Activated T-cell treated with anti-CD3 and anti-CD28 coated beads, Interleukin-2, amount 50 U/mL, for 72 hours (primary cell): Measurements from ENCODE around the gene HACD2. TPM values are rescaled to one million over a fixed set of nuclear protein-coding genes. Genes with fewer than 3 reads are reported as not detected.

Source experiments
- ATAC-seq, 2 donors: fragments of 150-1000 bp; cut with Tn5 transposase; replicated peaks in 1 of 2; 2 replicates each; pipeline ENCODE4 v1.10.0; 2021; ENCODE audit warnings: moderate library complexity in 2 of 2, mild to moderate bottlenecking in 1 of 2
- DNase-seq, 2 donors: peaks; one replicate each; pipeline ENCODE4 v3.0.0; 2021 to 2022; ENCODE audit warnings: mixed read lengths in 1 of 2
- H3K27ac Mint-ChIP-seq: one replicate; pipeline ENCODE4 v1.8.0; 2022; ENCODE audit warnings: mild to moderate bottlenecking, moderate library complexity, mixed read lengths
- H3K27me3 Mint-ChIP-seq: one replicate; pipeline ENCODE4 v1.8.0; 2022; ENCODE audit warnings: low read depth, mixed read lengths
- H3K36me3 Mint-ChIP-seq, 2 donors: one replicate each; pipeline ENCODE4 v1.8.0; 2022; ENCODE audit warnings: mixed read lengths in 2 of 2, mild to moderate bottlenecking in 1 of 2; ENCODE audit not compliant: insufficient read depth in 2 of 2
- H3K4me1 Mint-ChIP-seq: one replicate; pipeline ENCODE4 v1.8.0; 2022; ENCODE audit warnings: low read depth, mixed read lengths
- H3K4me3 Mint-ChIP-seq, 2 donors: one replicate each; pipeline ENCODE4 v1.8.0; 2022; ENCODE audit warnings: mild to moderate bottlenecking in 2 of 2, mixed read lengths in 2 of 2, moderate library complexity in 2 of 2
- H3K9me3 Mint-ChIP-seq, 2 donors: one replicate each; pipeline ENCODE4 v1.8.0; 2022; ENCODE audit warnings: mixed read lengths in 2 of 2
- total RNA-seq, 2 donors: library from RNA; stranded (reverse); gene quantifications; one replicate each; pipeline ENCODE4 v1.2.3, GENCODE V29; 2022

HACD2 gene
- total RNA-seq, 2 donors from 2014 or later, result 27.1 to 30.0 TPM

DNA sequence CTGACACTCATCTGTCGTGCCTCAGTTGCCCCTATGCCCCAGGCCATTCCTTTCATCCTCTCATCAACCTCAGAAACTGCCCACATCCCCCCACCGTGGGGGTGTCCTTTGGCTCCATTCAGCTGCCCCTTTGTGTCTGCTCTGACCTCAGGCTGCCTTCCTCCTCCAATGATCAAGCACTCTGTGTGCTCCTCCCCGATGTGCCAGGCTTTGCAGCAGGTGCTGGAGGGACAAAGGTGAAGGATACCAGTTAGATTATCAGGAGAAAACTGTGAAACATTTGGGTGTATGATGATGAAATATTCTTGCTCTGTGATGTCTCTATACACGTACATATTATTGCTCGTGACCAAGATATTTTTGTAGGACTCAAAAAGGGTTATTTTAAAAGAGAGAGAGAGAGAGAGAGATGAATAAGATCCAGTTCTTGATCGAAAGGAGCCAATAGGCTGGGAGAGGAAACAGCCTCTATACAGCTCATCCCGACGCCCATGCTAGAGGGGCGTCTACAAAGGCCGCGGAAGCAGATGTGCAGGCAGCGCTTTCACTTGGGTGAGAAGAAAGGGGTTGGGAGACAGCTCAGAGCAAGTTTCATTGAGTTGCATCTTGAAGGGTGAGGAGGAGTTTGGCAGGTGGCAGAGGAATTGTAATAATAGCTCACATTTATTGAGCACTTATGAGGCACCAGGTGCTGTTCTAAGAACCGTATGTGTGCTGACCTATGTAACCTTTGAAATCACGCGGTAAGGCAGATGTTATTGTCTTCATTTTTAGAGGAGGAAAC is 107.7 kb downstream of the HACD2 start:
- H3K36me3 Mint-ChIP-seq, result no peaks in the 10 kb centered on the region

GRCh38 chr3:123475786-123476185 is 109.1 kb downstream of the HACD2 start:
- Mint-ChIP-seq H3K36me3 (no peaks in the 10 kb centered on the region), H3K4me3 (no peak overlapping the region), H3K27me3 (no peaks in the 10 kb centered on the region), H3K27ac (no peak overlapping the region), H3K9me3 (no peaks in the 10 kb centered on the region), H3K4me1 (no peaks in the 10 kb centered on the region)
- no peak for ATAC-seq
- no peak for DNase-seq

More for the DNA sequence above, 107.7 kb downstream of the HACD2 start:
- H3K27ac Mint-ChIP-seq, result no peak overlapping the region
- H3K27me3 Mint-ChIP-seq, result no peaks in the 10 kb centered on the region
- no peak for ATAC-seq
- no peak for DNase-seq
- H3K4me3 Mint-ChIP-seq, result no peak overlapping the region
- H3K4me1 Mint-ChIP-seq, result no peaks in the 10 kb centered on the region
- H3K9me3 Mint-ChIP-seq, result no peaks in the 10 kb centered on the region

GRCh38 chr3:123471106-123471505 is 113.7 kb downstream of the HACD2 start:
- no peaks in the 10 kb centered on the region for H3K4me1 Mint-ChIP-seq
- peaks cover 8% of the 10 kb centered on the region for H3K27me3 Mint-ChIP-seq
- no peaks in the 10 kb centered on the region for H3K36me3 Mint-ChIP-seq
- no peak overlapping the region for H3K4me3 Mint-ChIP-seq
- no peaks in the 10 kb centered on the region for H3K9me3 Mint-ChIP-seq
- DNase-seq (no peak), ATAC-seq (no peak)
- H3K27ac Mint-ChIP-seq, result no peak overlapping the region

DNA sequence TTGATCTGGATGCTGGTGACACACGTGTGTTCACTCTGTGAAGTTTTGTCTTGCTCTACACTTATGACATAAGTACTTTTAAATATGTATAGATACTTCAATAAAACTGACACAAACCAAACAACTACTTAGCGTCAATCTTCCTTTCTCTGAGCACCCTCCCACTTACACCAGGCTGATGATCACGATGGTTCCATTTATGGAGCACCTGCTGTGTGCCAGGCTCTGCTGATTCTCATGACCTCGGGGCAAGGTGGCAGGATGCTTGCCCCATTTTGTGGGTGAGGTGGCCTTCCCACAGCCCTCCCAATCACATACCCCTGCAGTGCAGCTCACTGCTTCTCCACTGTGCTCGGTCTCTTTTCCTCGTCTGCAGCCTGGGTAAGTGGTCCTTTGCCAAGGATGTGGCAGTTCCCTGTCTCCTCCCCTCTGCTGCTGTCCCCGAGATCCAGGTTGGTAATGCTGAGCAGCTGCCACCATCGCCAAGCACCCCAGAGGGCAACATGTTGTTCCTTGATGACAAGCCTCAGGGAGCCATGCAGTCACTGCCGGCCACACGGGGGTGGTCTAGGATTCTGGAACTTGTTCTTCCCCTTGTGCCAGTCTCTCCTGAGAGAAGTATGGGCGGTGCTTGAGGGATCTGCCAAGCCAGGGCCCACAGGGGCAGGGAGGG is 115.4 kb downstream of the HACD2 start:
- Mint-ChIP-seq H3K9me3 (no peaks in the 10 kb centered on the region), H3K4me1 (no peaks in the 10 kb centered on the region), H3K36me3 (no peaks in the 10 kb centered on the region), H3K4me3 (no peak overlapping the region), H3K27me3 (peaks cover 18% of the 10 kb centered on the region), H3K27ac (no peak overlapping the region)
- ATAC-seq (no peak), DNase-seq (no peak)

GRCh38 chr3:123467046-123467445 is 117.8 kb downstream of the HACD2 start:
- H3K27me3 Mint-ChIP-seq, result peaks cover 27% of the 10 kb centered on the region
- H3K27ac Mint-ChIP-seq, result no peak overlapping the region
- no peak for ATAC-seq
- DNase-seq, result no peak
- no peaks in the 10 kb centered on the region for H3K4me1 Mint-ChIP-seq
- no peaks in the 10 kb centered on the region for H3K36me3 Mint-ChIP-seq
- no peak overlapping the region for H3K4me3 Mint-ChIP-seq
- H3K9me3 Mint-ChIP-seq, result no peaks in the 10 kb centered on the region

- H3K27me3 Mint-ChIP-seq, result peaks cover 27% of the 10 kb centered on the region
- DNase-seq (no peak), ATAC-seq (no peak)
- H3K4me3 Mint-ChIP-seq, result no peak overlapping the region
- H3K9me3 Mint-ChIP-seq, result no peaks in the 10 kb centered on the region
- no peak overlapping the region for H3K27ac Mint-ChIP-seq
- no peaks in the 10 kb centered on the region for H3K36me3 Mint-ChIP-seq
- no peaks in the 10 kb centered on the region for H3K4me1 Mint-ChIP-seq
These were observed 120.6 kb downstream of the HACD2 start for GRCh38 chr3:123464211-123464610.

DNA sequence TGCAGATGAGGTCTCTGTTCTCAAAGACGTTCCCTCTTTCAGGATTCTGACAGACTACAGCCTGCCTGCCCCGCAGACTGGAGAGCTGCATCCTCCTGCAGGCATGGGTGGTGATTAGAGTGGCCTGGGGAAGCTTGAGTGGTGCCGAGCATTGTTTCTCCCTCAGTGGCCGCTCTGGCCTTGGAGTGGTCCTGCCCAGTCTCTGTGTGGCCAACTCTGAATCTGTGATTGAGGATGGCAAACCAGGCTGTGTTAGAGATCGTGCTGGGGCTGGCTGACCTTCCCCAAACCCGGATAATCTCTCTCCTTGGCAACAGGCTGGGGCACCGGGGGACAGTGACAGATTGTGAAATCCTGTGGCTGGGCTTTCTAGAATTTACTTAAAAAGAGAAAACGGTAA is 125.0 kb downstream of the HACD2 start:
- H3K27me3 Mint-ChIP-seq, result peaks cover 24% of the 10 kb centered on the region

GRCh38 chr3:123458255-123458654 is 126.6 kb downstream of the HACD2 start:
- Mint-ChIP-seq H3K4me1 (no peaks in the 10 kb centered on the region), H3K27me3 (peaks cover 30% of the 10 kb centered on the region), H3K36me3 (no peaks in the 10 kb centered on the region), H3K4me3 (no peak overlapping the region), H3K9me3 (no peaks in the 10 kb centered on the region), H3K27ac (no peak overlapping the region)
- ATAC-seq (no peak), DNase-seq (no peak)

More for the DNA sequence above, 125.0 kb downstream of the HACD2 start:
- ATAC-seq (no peak), DNase-seq (no peak)
- Mint-ChIP-seq H3K4me1 (no peaks in the 10 kb centered on the region), H3K4me3 (no peak overlapping the region), H3K9me3 (no peaks in the 10 kb centered on the region), H3K36me3 (no peaks in the 10 kb centered on the region), H3K27ac (no peak overlapping the region)

- DNase-seq (no peak), ATAC-seq (no peak)
- peaks cover 31% of the 10 kb centered on the region for H3K27me3 Mint-ChIP-seq
- no peaks in the 10 kb centered on the region for H3K36me3 Mint-ChIP-seq
- H3K4me3 Mint-ChIP-seq, result no peak overlapping the region
- H3K4me1 Mint-ChIP-seq, result no peaks in the 10 kb centered on the region
- H3K9me3 Mint-ChIP-seq, result no peaks in the 10 kb centered on the region
- no peak overlapping the region for H3K27ac Mint-ChIP-seq
These were observed 127.0 kb downstream of the HACD2 start for GRCh38 chr3:123457841-123458240.

DNA sequence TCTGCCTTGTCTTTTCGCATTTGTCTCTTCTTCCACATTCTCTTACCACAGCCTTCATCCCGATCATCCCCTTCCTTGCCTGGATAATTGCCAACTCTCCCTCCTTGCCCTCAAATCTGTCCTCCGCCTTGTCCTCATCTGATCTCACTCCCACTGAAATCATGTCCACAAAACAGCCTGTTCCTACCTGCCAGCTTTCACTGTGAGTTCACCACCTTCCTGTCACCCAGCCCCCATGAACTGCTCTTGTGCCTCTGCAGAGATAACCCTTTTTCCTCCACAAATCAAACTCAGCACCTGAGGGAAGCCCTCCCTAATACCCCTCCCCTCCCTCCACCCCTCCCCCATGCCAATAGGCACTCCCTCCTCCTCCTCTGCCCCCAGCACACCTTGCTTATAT is 131.2 kb downstream of the HACD2 start:
- no peaks in the 10 kb centered on the region for H3K9me3 Mint-ChIP-seq
- DNase-seq (no peak), ATAC-seq (no peak)
- peaks cover 48% of the 10 kb centered on the region for H3K27me3 Mint-ChIP-seq
- no peak overlapping the region for H3K27ac Mint-ChIP-seq
- no peaks in the 10 kb centered on the region for H3K36me3 Mint-ChIP-seq
- no peak overlapping the region for H3K4me3 Mint-ChIP-seq
- H3K4me1 Mint-ChIP-seq, result no peaks in the 10 kb centered on the region

DNA sequence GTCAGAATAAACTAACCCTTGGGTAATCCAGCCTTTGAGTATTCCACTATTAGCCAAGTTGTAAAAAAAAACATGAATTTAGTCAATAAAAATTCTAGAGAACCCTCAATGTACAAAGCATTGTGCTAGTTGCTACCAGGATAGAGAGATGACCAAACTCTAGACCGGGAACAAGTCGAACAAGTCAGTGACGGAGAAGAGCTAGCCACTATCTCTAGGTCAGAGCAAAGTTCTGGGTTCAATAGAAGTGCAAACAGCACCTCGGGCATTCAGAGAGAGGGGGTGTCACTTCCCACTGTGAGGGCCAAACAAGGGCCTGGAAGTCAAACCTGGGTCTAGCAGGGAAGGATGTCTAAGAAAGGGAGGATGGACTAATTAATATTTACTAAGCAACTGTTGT is 133.7 kb downstream of the HACD2 start:
- Mint-ChIP-seq H3K4me1 (no peaks in the 10 kb centered on the region), H3K27ac (no peak overlapping the region), H3K9me3 (no peaks in the 10 kb centered on the region), H3K4me3 (no peak overlapping the region), H3K27me3 (peaks cover 44% of the 10 kb centered on the region), H3K36me3 (peaks cover 1 to 2% of the 10 kb centered on the region in 2 donors)
- ATAC-seq, result no peak
- DNase-seq, result no peak

GRCh38 chr3:123449997-123450604 is 134.8 kb downstream of the HACD2 start:
- Mint-ChIP-seq H3K27me3 (peaks cover 55% of the 10 kb centered on the region), H3K9me3 (no peaks in the 10 kb centered on the region), H3K4me1 (no peaks in the 10 kb centered on the region), H3K27ac (no peak overlapping the region), H3K4me3 (peak overlapping the region; percentile 54 to 74), H3K36me3 (peaks cover 1 to 2% of the 10 kb centered on the region in 2 donors)
- DNase-seq, result no peak
- ATAC-seq, result no peak
